ENCODE results near the gene SHISA4.

GRCh38 chr1:201898240-201898894 is 9.7 kb downstream of the SHISA4 start:
- TF ChIP-seq, protein P1, sequence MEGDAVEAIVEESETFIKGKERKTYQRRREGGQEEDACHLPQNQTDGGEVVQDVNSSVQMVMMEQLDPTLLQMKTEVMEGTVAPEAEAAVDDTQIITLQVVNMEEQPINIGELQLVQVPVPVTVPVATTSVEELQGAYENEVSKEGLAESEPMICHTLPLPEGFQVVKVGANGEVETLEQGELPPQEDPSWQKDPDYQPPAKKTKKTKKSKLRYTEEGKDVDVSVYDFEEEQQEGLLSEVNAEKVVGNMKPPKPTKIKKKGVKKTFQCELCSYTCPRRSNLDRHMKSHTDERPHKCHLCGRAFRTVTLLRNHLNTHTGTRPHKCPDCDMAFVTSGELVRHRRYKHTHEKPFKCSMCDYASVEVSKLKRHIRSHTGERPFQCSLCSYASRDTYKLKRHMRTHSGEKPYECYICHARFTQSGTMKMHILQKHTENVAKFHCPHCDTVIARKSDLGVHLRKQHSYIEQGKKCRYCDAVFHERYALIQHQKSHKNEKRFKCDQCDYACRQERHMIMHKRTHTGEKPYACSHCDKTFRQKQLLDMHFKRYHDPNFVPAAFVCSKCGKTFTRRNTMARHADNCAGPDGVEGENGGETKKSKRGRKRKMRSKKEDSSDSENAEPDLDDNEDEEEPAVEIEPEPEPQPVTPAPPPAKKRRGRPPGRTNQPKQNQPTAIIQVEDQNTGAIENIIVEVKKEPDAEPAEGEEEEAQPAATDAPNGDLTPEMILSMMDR (IDR thresholded peaks at IDR 0.05), result no peak
- no peak for TF ChIP-seq EZH2 (IDR thresholded peaks at IDR 0.05)

Data from neural progenitor cell (in vitro differentiated cells).